Suprapubic skin (tissue), 4 donors: Measurements from ENCODE around the gene FKBP10. TPM values are rescaled to one million over a fixed set of nuclear protein-coding genes. Genes with fewer than 3 reads are reported as not detected.
"Not testable (repeated sequence)": the region's sequence is repeated elsewhere in the genome, so short reads cannot be mapped to it uniquely, and the experiment has no call there.

Experiments
- DNase-seq, 2 donors: peaks; one replicate each; pipeline ENCODE4 v3.0.0-alpha.2; 2019; ENCODE audit warnings: low spot score in 2 of 2
- H3K27ac ChIP-seq: fragments of 200-600 bp; sonication (generic); one replicate; pipeline ENCODE4 v1.5.1; 2019
- H3K27me3 ChIP-seq: fragments of 200-600 bp; sonication (generic); one replicate; pipeline ENCODE4 v1.5.1; 2019
- H3K36me3 ChIP-seq: fragments of 200-600 bp; sonication (generic); one replicate; pipeline ENCODE4 v1.5.1; 2019
- H3K4me1 ChIP-seq: fragments of 200-600 bp; sonication (generic); one replicate; pipeline ENCODE4 v1.5.1; 2019
- H3K4me3 ChIP-seq: fragments of 200-600 bp; sonication (generic); one replicate; pipeline ENCODE4 v1.5.1; 2019; ENCODE audit warnings: mild to moderate bottlenecking
- H3K9me3 ChIP-seq: fragments of 200-600 bp; sonication (generic); one replicate; pipeline ENCODE4 v1.5.1; 2019
- EP300 ChIP-seq: sonication (generic); formaldehyde crosslinking; IDR thresholded peaks from one replicate; pipeline ENCODE4 v1.6.1; 2017; ENCODE audit warnings: antibody characterized with exemption
- POLR2A ChIP-seq, 2 donors: fragments of 450-650 bp; IDR thresholded peaks; one replicate each; pipeline ENCODE4 v1.6.1; 2017; ENCODE audit warnings: antibody characterized with exemption in 2 of 2, mild to moderate bottlenecking in 2 of 2, moderate library complexity in 2 of 2
- POLR2AphosphoS5 ChIP-seq, 3 donors: sonication (generic); formaldehyde crosslinking; IDR thresholded peaks; one replicate each; pipeline ENCODE4 v1.6.1; 2017; ENCODE audit warnings: antibody characterized with exemption in 3 of 3
- WGBS: methylation state at CpG from one replicate; pipeline ENCODE4 v1.1.5; 2018; 5-methylcytosine and 5-hydroxymethylcytosine counted together
- total RNA-seq, 4 donors: library from RNA; depleted of rRNA; stranded (reverse); fragments of >200 nt; gene quantifications; one replicate each; pipeline ENCODE4 v1.1.0, GENCODE V29; 2016
- TF ChIP-seq, protein P1 (sequence below), 2 donors: fragments of 200-600 bp in 1 of 2; fragments of 450-650 bp in 1 of 2; sonication (generic) in 1 of 2; IDR thresholded peaks; one replicate each; pipeline ENCODE4 v1.5.1; 2016 to 2019; ENCODE audit warnings: antibody characterized with exemption in 2 of 2, mild to moderate bottlenecking in 1 of 2, moderate library complexity in 1 of 2

FKBP10 gene
- total RNA-seq, 4 donors from 2014 or later, result 11.7 to 14.8 (median 12.4) TPM

DNA sequence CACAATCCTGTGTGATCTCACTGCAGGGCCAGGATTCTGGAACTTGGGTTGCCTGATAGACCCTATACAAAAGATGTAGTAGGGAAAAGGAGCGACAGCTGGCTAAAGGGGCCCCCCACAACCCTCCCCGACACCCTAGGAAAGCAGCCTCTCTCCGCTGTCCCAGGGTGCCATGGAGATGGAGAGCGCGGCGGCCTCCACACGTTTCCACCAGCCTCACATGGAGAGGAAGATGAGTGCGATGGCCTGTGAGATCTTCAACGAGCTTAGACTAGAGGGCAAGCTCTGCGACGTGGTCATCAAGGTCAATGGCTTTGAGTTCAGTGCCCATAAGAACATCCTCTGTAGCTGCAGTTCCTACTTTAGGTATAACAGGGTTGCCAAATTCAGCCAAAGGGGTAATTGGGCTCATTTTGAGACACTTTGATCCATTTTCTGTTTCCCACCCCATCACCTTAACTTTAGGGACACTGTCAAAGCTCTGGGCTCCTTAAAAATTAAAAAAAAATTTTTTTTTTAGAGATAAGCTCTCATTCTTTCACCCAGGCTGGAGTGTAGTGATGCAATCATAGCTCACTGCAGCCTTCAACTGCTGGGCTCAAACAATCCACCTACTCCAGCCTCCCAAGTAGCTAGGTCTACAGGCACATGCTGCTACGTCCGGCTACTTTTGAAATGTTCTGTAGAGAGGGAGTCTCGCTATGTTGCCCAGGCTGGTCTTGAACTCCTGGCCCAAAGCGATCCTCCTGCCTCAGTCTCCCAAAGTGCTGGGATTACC lies 25.1 kb downstream of the FKBP10 start, which contains the start of gene KLHL10:
Gene KLHL10, plus strand, starts transcription at position 65 of the 778 bp plus-strand sequence. Its CDS starts 108 bp downstream, at position 173.
- no peaks in the 10 kb centered on the region for H3K36me3 ChIP-seq
- whole genome bisulfite sequencing, result 97% methylated on average over 15 of the region's 15 CpGs
- no peaks in the 10 kb centered on the region for H3K9me3 ChIP-seq
- H3K27me3 ChIP-seq, result no peaks in the 10 kb centered on the region
- no peak for DNase-seq
- H3K4me3 ChIP-seq, result peak within 1 kb of the TSS; percentile 95
- TF ChIP-seq EP300, result no peak
- no peak for TF ChIP-seq POLR2A (IDR thresholded peaks at IDR 0.05)
- no peak for TF ChIP-seq POLR2AphosphoS5 (IDR thresholded peaks at IDR 0.05)
- TF ChIP-seq, protein P1, sequence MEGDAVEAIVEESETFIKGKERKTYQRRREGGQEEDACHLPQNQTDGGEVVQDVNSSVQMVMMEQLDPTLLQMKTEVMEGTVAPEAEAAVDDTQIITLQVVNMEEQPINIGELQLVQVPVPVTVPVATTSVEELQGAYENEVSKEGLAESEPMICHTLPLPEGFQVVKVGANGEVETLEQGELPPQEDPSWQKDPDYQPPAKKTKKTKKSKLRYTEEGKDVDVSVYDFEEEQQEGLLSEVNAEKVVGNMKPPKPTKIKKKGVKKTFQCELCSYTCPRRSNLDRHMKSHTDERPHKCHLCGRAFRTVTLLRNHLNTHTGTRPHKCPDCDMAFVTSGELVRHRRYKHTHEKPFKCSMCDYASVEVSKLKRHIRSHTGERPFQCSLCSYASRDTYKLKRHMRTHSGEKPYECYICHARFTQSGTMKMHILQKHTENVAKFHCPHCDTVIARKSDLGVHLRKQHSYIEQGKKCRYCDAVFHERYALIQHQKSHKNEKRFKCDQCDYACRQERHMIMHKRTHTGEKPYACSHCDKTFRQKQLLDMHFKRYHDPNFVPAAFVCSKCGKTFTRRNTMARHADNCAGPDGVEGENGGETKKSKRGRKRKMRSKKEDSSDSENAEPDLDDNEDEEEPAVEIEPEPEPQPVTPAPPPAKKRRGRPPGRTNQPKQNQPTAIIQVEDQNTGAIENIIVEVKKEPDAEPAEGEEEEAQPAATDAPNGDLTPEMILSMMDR (IDR thresholded peaks at IDR 0.05), result no peak
- H3K27ac ChIP-seq, result no peak within 1 kb of the TSS
- peaks cover 19% of the 10 kb centered on the region for H3K4me1 ChIP-seq

DNA sequence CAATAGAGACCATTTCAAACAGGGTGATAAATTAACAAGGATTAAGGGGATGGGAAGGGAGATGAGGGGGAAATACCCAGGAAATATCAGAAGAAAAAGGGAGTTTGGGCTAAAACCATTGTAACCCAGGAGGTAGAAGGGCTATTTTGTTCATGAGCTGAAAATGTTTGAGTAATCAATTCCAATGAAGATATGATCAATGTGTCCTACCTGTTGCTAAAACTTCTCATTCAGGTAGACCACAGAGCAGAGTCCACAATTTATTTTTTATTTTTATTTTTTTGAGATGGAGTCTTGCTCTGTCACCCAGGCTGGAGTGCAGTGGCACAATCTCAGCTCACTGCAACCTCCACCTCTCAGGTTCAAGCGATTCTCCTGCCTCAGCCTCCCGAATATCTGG lies 26.6 kb downstream of the FKBP10 start:
- not testable (repeated sequence) for DNase-seq, H3K36me3 ChIP-seq, H3K9me3 ChIP-seq, H3K27ac ChIP-seq, H3K4me3 ChIP-seq, H3K27me3 ChIP-seq
- H3K4me1 ChIP-seq, result peaks cover 19% of the 10 kb centered on the region
- 97% methylated on average over 2 of the region's 2 CpGs for WGBS

DNA sequence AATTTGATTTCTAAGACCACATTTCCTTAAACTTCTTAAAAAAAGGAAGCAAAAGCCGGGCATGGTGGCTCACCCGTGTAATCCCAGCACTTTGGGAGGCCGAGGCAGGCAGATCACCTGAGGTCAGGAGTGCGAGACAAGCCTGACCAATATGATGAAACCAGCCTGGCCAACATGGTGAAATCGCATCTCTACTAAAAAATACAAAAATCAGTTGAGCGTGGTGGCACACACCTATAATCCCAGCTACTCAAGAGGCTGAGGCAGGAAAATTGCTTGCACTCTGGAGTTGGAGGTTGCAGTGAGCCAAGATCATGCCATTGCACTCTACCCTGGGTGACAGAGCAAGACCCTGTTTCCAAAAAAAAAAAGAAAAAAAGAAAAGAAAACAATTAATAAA lies 28.0 kb downstream of the FKBP10 start:
- not testable (repeated sequence) for H3K4me1 ChIP-seq, H3K4me3 ChIP-seq, H3K27ac ChIP-seq, DNase-seq, H3K36me3 ChIP-seq, H3K9me3 ChIP-seq, H3K27me3 ChIP-seq
- WGBS, result 86% methylated on average over 6 of the region's 6 CpGs

DNA sequence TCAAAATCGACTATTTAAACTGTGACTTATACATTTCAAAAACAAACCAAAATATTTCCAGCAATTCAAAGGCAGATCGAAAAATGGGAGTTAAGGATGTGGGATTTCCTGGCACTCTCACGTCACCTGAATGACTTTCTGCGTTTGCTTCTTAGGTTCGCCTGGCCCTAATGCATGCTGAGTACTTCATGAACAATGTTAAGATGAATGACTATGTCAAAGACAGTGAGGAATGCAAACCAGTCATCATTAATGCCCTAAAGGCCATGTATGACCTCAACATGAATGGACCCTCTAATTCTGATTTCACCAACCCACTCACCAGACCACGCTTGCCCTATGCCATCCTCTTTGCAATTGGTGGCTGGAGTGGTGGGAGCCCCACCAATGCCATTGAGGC lies 32.2 kb downstream of the FKBP10 start:
- no peak for TF ChIP-seq EP300
- TF ChIP-seq, protein P1 (IDR thresholded peaks at IDR 0.05), result no peak
- no peak for TF ChIP-seq POLR2AphosphoS5 (IDR thresholded peaks at IDR 0.05)
- TF ChIP-seq POLR2A (IDR thresholded peaks at IDR 0.05), result no peak
- no peak for DNase-seq
- 93% methylated on average over 6 of the region's 6 CpGs for WGBS
- no peaks in the 10 kb centered on the region for H3K27me3 ChIP-seq
- H3K4me3 ChIP-seq, result no peak overlapping the region
- no peaks in the 10 kb centered on the region for H3K9me3 ChIP-seq
- peaks cover 4% of the 10 kb centered on the region for H3K4me1 ChIP-seq
- H3K36me3 ChIP-seq, result no peaks in the 10 kb centered on the region
- no peak overlapping the region for H3K27ac ChIP-seq

DNA sequence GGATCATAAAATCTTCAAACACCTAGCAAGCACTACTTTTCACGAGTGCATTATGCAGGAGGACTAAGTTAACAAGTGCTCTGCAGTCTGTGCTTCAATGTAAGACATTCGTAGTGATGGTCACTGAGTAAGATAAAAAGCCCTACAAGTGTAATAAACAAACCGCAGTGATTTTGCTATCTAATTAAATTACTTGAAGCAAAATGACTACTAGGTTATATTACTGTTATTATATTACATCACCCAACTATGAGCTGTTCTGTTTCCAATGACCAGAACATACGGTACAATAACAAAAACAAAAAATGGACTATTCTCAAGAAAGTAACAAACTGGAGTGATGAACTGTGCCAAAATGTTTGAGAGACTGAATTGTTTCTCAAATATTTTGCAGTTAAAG lies 36.0 kb downstream of the FKBP10 start:
- TF ChIP-seq, protein P1 (IDR thresholded peaks at IDR 0.05), result no peak
- no peak for TF ChIP-seq POLR2A (IDR thresholded peaks at IDR 0.05)
- TF ChIP-seq POLR2AphosphoS5 (IDR thresholded peaks at IDR 0.05), result no peak
- no peak for TF ChIP-seq EP300
- DNase-seq, result no peak
- Histone ChIP-seq H3K9me3 (no peaks in the 10 kb centered on the region), H3K4me1 (peaks cover 11% of the 10 kb centered on the region), H3K27ac (no peak overlapping the region), H3K27me3 (no peaks in the 10 kb centered on the region), H3K36me3 (peaks cover 3% of the 10 kb centered on the region), H3K4me3 (no peak overlapping the region)
- WGBS, result 73% methylated on average over 4 of the region's 4 CpGs

DNA sequence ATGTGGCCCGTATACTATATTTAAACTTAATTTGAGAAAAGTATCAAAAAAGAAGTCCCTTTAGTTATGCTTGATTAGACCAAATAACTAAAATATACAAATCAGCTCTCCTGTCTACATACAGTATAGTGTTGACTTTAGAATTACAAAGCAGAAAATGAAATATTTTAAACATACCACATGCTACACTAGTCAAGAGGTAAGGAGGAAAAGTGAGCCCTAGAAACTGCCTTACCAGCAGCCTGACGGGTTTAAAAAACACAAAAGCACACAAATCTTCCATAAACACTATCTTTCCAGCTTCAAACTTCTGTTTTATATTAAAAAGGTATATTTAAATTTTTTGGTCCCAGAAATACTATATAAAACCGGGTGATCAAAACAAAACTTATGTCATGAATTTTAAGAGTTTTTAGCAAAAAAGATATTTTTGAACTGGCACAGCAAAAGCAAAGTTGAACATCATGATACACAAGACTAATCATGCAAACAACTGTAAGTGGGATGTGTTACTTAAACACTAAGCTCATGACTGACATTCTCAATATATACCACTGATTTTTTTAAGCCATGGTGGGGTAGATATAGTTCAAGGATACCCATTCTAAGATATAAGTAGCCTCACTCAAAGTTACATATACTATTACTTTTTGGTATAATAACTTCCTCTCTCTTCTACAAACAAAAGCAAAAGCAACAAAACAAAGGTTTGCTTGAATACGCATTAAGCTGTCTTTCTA lies 36.6 kb downstream of the FKBP10 start:
- 79% methylated on average over 4 of the region's 4 CpGs for WGBS
- DNase-seq, result no peak
- Histone ChIP-seq H3K4me1 (peaks cover 11% of the 10 kb centered on the region), H3K36me3 (peaks cover 9% of the 10 kb centered on the region), H3K9me3 (no peaks in the 10 kb centered on the region), H3K4me3 (no peak overlapping the region), H3K27ac (no peak overlapping the region), H3K27me3 (no peaks in the 10 kb centered on the region)
- TF ChIP-seq, protein P1 (IDR thresholded peaks at IDR 0.05), result no peak
- TF ChIP-seq POLR2A (IDR thresholded peaks at IDR 0.05), result no peak
- TF ChIP-seq POLR2AphosphoS5 (IDR thresholded peaks at IDR 0.05), result no peak
- TF ChIP-seq EP300, result no peak

DNA sequence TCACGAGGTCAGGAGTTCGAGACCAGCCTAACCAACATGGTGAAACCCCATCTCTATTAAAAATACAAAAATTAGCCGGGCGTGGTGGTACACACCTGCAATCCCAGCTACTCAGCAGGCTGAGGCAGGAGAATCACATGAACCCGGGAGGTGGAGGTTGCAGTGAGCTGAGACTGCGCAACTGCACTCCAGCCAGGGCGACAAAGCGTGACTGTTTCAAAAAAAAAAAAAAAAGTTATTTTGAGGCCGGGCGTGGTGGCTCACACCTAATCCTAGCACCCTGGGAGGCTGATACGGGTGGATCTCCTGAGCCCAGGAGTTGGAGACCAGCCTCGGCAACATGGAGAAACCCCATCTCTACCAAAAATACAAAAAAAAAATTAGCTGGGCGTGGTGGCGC lies 38.6 kb downstream of the FKBP10 start:
- peaks cover 11% of the 10 kb centered on the region for H3K4me1 ChIP-seq
- not testable (repeated sequence) for H3K27me3 ChIP-seq, H3K9me3 ChIP-seq, H3K4me3 ChIP-seq, DNase-seq, H3K27ac ChIP-seq
- peaks cover 15% of the 10 kb centered on the region for H3K36me3 ChIP-seq
- 78% methylated on average over 14 of the region's 14 CpGs for WGBS
